Lower leg skin (tissue), 4 donors: ENCODE data around the gene PPP2R3C. TPM values are rescaled to one million over a fixed set of nuclear protein-coding genes. Genes with fewer than 3 reads are reported as not detected.
"Not testable (repeated sequence)": the region's sequence is repeated elsewhere in the genome, so short reads cannot be mapped to it uniquely, and the experiment has no call there.

Experiments used
- DNase-seq, 2 donors: peaks; one replicate each; pipeline ENCODE4 v3.0.0-alpha.2; 2019; ENCODE audit warnings: low spot score in 2 of 2
- H3K4me3 ChIP-seq: fragments of 200-600 bp; sonication (generic); 2 replicates; pipeline ENCODE4 v1.5.1; 2017; ENCODE audit warnings: mild to moderate bottlenecking, low read depth; ENCODE audit not compliant: poor library complexity, severe bottlenecking
- CTCF ChIP-seq, 3 donors: fragments of 450-650 bp; IDR thresholded peaks; one replicate each; pipeline ENCODE4 v1.5.1; 2016; ENCODE audit warnings: antibody characterized with exemption in 3 of 3, mild to moderate bottlenecking in 3 of 3, moderate library complexity in 2 of 3
- POLR2A ChIP-seq, 2 donors: fragments of 450-650 bp; IDR thresholded peaks; one replicate each; pipeline ENCODE4 v1.6.1; 2016 to 2017; ENCODE audit warnings: antibody characterized with exemption in 2 of 2, mild to moderate bottlenecking in 1 of 2, moderate library complexity in 1 of 2
- WGBS, 2 donors: methylation state at CpG; one replicate each; pipeline ENCODE4 v1.1.5; 2018; 5-methylcytosine and 5-hydroxymethylcytosine counted together
- intact Hi-C: fragments of 100-400 bp; cut with DNase I; formaldehyde crosslinking; loops from one replicate; pipeline ENCODE4 v1.15.0; 2023; ENCODE audit warnings: low total_unique reads
- total RNA-seq, 4 donors: library from RNA; depleted of rRNA; stranded (reverse); fragments of >200 nt; gene quantifications; one replicate each; pipeline ENCODE4 v1.1.0, GENCODE V29; 2016

The PPP2R3C gene
- total RNA-seq, 4 donors from 2014 or later, result 4.3 to 20.8 (median 6.8) TPM

- TF ChIP-seq POLR2A (IDR thresholded peaks at IDR 0.05) (no peak), CTCF (IDR thresholded peaks at IDR 0.05) (no peak)
- no peak for DNase-seq
- intact Hi-C loops, result no loop called here
- 94 to 96% methylated on average over 4 of the region's 4 CpGs for WGBS, 2 donors
- H3K4me3 ChIP-seq, result no peak overlapping the region
Measured at GRCh38 chr14:35068238-35069012, 53.4 kb downstream of the PPP2R3C start.

- WGBS, 2 donors, result 83 to 96% methylated on average over 5 of the region's 5 CpGs
- intact Hi-C loops, DNase-seq, H3K4me3 ChIP-seq: not testable (repeated sequence)
Measured at GRCh38 chr14:35065731-35066130, 56.1 kb downstream of the PPP2R3C start.

- DNase-seq, intact Hi-C loops, H3K4me3 ChIP-seq: not testable (repeated sequence)
- 52 to 71% methylated on average over 1 of the region's 1 CpG for WGBS, 2 donors
Measured at GRCh38 chr14:35061113-35061791, 60.5 kb downstream of the PPP2R3C start.

GRCh38 chr14:35052637-35053036 lies 69.2 kb downstream of the PPP2R3C start:
- no peak overlapping the region for H3K4me3 ChIP-seq
- TF ChIP-seq POLR2A (IDR thresholded peaks at IDR 0.05) (no peak), CTCF (IDR thresholded peaks at IDR 0.05) (no peak)
- intact Hi-C loops, result no loop called here
- 92 to 94% methylated on average over 2 of the region's 2 CpGs for WGBS, 2 donors
- no peak for DNase-seq

GRCh38 chr14:35051796-35052195 lies 70.0 kb downstream of the PPP2R3C start:
- no peak overlapping the region for H3K4me3 ChIP-seq
- intact Hi-C loops, result no loop called here
- no peak for DNase-seq
- 84 to 91% methylated on average over 1 of the region's 1 CpG for WGBS, 2 donors
- no peak for TF ChIP-seq POLR2A (IDR thresholded peaks at IDR 0.05)
- no peak for TF ChIP-seq CTCF (IDR thresholded peaks at IDR 0.05)

GRCh38 chr14:35050652-35051051 lies 71.1 kb downstream of the PPP2R3C start:
- DNase-seq, result no peak
- intact Hi-C loops, result no loop called here
- TF ChIP-seq POLR2A (IDR thresholded peaks at IDR 0.05) (no peak), CTCF (IDR thresholded peaks at IDR 0.05) (no peak)
- H3K4me3 ChIP-seq, result no peak overlapping the region
- 0% methylated on average over 1 of the region's 1 CpG for WGBS, 2 donors
